ENCODE measurements around the gene PET100. TPM values are rescaled to one million over a fixed set of nuclear protein-coding genes. Genes with fewer than 3 reads are reported as not detected.

The PET100 gene
- total RNA-seq, 3 donors from 2014 or later = 23.7 to 40.4 (median 33.1) TPM

DNA sequence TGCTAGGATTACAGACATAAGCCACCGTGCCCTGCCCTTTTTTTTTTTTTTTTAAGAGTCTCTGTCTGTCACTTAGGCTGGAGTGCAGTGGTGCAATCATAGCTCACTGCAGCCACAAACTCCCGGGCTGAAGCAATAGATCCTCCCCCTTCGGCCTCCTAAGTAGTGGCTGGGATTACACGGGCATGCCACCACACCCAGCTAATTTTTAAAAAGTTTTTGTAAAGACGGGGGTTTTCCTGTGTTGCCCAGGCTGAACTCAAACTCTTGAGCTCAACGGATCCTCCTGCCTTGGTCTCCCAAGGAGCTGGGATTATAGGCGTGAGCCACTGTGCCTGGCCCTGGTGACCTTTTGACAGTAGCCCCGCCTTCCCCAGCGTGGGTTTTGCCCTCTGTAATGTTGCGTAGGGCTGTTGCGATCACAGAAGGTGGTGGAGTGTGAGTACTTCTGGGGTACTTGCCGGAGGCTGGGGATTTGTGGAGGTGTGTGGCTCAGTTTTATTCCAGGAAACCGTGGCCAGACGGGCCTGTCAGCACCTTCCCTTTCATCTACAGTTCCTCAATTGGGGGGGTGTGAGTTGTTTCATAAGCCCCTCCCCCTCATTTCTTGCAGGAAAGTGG lies 27.6 kb downstream of the PET100 start:
- DNase-seq (ENCODE audit: low spot score in 2 of 2) = no peak
- intact Hi-C loops (cut with DNase I; ENCODE audit: low total_unique reads) = loop anchor here (2.0 kb wide), 1 partner anchor 58 kb away; no protein-coding TSS in a partner anchor
- Histone ChIP-seq H3K9me3 (no peaks in the 10 kb centered on the region), H3K27ac (no peak overlapping the region), H3K4me1 (no peaks in the 10 kb centered on the region), H3K27me3 (no peaks in the 10 kb centered on the region), H3K4me3 (no peak overlapping the region), H3K36me3 (no peaks in the 10 kb centered on the region)
- TF ChIP-seq POLR2A (IDR thresholded peaks at IDR 0.05) (no peak), CTCF (IDR thresholded peaks at IDR 0.05) (no peak), POLR2AphosphoS5 (IDR thresholded peaks at IDR 0.05) (no peak)

- Histone ChIP-seq H3K27ac (no peak overlapping the region), H3K36me3 (no peaks in the 10 kb centered on the region), H3K4me3 (no peak overlapping the region), H3K4me1 (no peaks in the 10 kb centered on the region), H3K27me3 (no peaks in the 10 kb centered on the region), H3K9me3 (no peaks in the 10 kb centered on the region)
- TF ChIP-seq POLR2AphosphoS5 (IDR thresholded peaks at IDR 0.05) = no peak
- intact Hi-C loops (cut with DNase I; ENCODE audit: low total_unique reads) = no loop called here
- no peak for DNase-seq (ENCODE audit: low spot score in 2 of 2)
Measured at GRCh38 chr19:7658219-7658686, 28.7 kb downstream of the PET100 start.

DNA sequence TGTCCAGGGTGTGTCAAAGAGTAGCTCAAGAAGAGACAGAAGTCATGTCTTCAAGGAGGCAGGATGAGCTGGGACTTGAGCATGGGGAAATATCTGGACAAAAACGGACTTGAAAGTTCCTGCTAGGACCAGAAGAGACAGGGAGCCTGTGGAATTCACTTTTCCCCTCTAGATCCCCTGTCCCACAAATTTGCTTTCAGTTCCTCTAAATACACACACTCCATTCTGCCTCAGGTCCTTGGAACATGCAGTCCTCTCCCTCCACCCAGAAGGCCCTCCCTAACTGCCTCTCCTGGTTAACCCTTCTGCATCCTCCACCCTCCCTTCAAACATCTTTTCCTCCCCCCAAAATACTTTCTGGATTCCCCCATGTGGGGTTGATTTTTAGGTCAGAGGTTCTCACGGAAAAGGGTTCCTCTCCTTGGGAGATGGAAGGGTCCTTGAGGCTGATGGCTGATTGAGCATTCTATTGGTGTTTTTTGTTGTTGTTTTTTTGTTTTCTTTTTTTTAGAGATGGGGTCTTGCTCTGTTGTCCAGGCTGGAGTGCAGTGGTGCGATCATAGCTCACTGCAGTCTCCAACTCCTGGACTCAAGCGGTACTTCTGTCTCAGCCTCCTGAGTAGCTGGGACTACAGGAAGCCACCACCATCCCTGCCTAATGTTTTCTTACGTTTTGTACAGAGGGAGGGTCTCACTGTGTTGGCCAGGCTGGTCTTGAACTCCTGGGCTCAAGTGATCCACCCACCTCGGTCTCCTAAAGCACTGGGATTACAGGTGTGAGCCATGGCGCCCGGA lies 32.3 kb downstream of the PET100 start:
- Histone ChIP-seq H3K9me3 (no peaks in the 10 kb centered on the region), H3K4me1 (no peaks in the 10 kb centered on the region)
- intact Hi-C loops (cut with DNase I; ENCODE audit: low total_unique reads) = no loop called here

DNA sequence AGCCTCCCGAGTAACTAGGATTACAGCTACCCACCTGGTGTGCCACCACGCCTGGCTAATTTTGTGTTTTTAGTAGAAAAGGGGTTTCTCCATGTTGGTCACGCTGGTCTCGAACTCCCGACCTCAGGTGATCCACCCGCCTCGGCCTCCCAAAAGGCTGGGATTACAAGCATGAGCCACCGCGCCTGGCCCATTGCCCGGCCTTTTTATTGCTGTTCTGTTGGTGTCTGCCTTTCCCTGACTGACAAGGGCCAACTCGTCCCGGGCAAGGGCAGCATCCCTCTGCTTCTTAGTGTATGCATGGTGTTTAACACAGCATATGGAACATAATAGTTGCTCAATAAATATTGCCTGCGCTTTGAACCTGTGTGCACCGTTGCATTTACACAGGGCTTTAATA lies 33.1 kb downstream of the PET100 start:
- no peak overlapping the region for H3K27ac ChIP-seq
- DNase-seq (ENCODE audit: low spot score in 2 of 2) = no peak
- H3K4me1 ChIP-seq = no peaks in the 10 kb centered on the region
- intact Hi-C loops (cut with DNase I; ENCODE audit: low total_unique reads) = no loop called here
- no peak for TF ChIP-seq CTCF (IDR thresholded peaks at IDR 0.05)
- no peak for TF ChIP-seq POLR2A (IDR thresholded peaks at IDR 0.05)
- TF ChIP-seq POLR2AphosphoS5 (IDR thresholded peaks at IDR 0.05) = no peak
- no peaks in the 10 kb centered on the region for H3K36me3 ChIP-seq
- no peaks in the 10 kb centered on the region for H3K27me3 ChIP-seq
- no peak overlapping the region for H3K4me3 ChIP-seq
- no peaks in the 10 kb centered on the region for H3K9me3 ChIP-seq

More for the DNA sequence above, 32.3 kb downstream of the PET100 start:
- Histone ChIP-seq H3K4me3 (no peak overlapping the region), H3K27me3 (no peaks in the 10 kb centered on the region), H3K36me3 (no peaks in the 10 kb centered on the region), H3K27ac (no peak overlapping the region)
- DNase-seq (ENCODE audit: low spot score in 2 of 2) = no peak
- TF ChIP-seq POLR2AphosphoS5 (IDR thresholded peaks at IDR 0.05) (no peak), CTCF (IDR thresholded peaks at IDR 0.05) (no peak), POLR2A (IDR thresholded peaks at IDR 0.05) (no peak)

- no peak for DNase-seq (ENCODE audit: low spot score in 2 of 2)
- no peaks in the 10 kb centered on the region for H3K36me3 ChIP-seq
- intact Hi-C loops (cut with DNase I; ENCODE audit: low total_unique reads) = no loop called here
- no peak overlapping the region for H3K27ac ChIP-seq
- no peaks in the 10 kb centered on the region for H3K4me1 ChIP-seq
- H3K9me3 ChIP-seq = no peaks in the 10 kb centered on the region
- no peak overlapping the region for H3K4me3 ChIP-seq
- TF ChIP-seq POLR2AphosphoS5 (IDR thresholded peaks at IDR 0.05) (no peak), CTCF (IDR thresholded peaks at IDR 0.05) (no peak), POLR2A (IDR thresholded peaks at IDR 0.05) (no peak)
- no peaks in the 10 kb centered on the region for H3K27me3 ChIP-seq
Measured at GRCh38 chr19:7663706-7664105, 34.1 kb downstream of the PET100 start.

All from breast epithelium (tissue), 4 donors.